KOPT-K1 (cell line): Measurements from ENCODE around the gene RAB1B.
A peak's percentile ranks its signal among the peaks of the same experiment; 100 is the strongest.
"Not testable (repeated sequence)": the region's sequence is repeated elsewhere in the genome, so short reads cannot be mapped to it uniquely, and the experiment has no call there.

Experiments
- H3K27ac ChIP-seq: fragments of 200-600 bp; sonication (generic); 2 replicates; pipeline ENCODE4 v1.5.1; 2016; ENCODE audit warnings: antibody characterized with exemption, mild to moderate bottlenecking, low read depth, low read length; ENCODE audit not compliant: poor library complexity, severe bottlenecking
- H3K36me3 ChIP-seq: fragments of 200-600 bp; sonication (generic); 2 replicates; pipeline ENCODE4 v1.5.1; 2017; ENCODE audit warnings: antibody characterized with exemption, mild to moderate bottlenecking, low read length, moderate library complexity; ENCODE audit not compliant: insufficient read depth
- H3K9me3 ChIP-seq: fragments of 200-600 bp; sonication (generic); 2 replicates; pipeline ENCODE4 v1.5.1; 2017; ENCODE audit warnings: antibody characterized with exemption, low read length, mild to moderate bottlenecking; ENCODE audit not compliant: insufficient read depth, poor library complexity, severe bottlenecking

Gene RAB1B

DNA sequence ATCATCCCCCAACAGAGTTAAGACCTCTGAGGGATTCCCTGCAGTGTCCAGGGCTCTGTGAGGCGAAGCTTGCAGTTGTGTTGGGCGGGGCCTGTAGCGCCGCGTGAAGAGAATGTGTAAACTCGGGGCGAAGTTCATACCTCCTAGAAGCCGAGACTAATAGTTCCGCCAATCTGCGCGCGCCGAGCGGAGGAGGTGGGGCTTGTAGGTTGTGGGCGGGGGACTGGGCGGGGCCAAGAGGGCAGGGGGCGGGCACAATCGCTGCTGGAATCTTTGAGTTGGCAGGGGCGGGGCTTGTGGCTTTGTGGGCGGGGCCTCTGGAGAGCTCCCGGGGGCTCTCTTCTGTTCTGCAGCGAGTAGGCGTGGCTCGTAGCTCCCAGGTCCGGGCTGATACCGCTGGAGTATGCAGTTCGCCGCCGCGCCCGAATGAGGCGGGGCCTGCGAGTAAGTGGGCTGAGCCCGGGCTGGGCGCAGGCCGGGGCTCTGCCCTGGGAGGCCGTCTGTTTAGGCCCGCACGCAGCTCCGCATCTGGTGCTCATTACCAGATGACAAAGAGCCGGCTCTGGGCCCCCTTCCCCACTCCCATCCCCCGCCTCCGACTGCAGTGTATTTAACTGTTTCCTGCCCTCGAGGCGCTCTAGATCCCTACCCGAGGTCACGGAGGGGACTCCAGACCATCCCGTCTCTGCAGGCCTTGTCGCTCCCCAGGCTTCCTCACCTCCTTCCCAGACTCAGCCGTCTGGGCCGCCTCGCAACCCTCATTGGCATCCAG lies 44.3 kb downstream of the RAB1B start:
- Histone ChIP-seq H3K9me3 (no peaks in the 10 kb centered on the region), H3K27ac (peak overlapping the region; percentile 88), H3K36me3 (no peaks in the 10 kb centered on the region)

- Histone ChIP-seq H3K27ac (peak overlapping the region; percentile 88), H3K9me3 (no peaks in the 10 kb centered on the region), H3K36me3 (no peaks in the 10 kb centered on the region)
Observed at GRCh38 chr11:66313321-66314185, 45.1 kb downstream of the RAB1B start.

- Histone ChIP-seq H3K27ac (peak overlapping the region; percentile 88), H3K36me3 (no peaks in the 10 kb centered on the region), H3K9me3 (no peaks in the 10 kb centered on the region)
Observed at GRCh38 chr11:66314186-66314501, 45.7 kb downstream of the RAB1B start.

DNA sequence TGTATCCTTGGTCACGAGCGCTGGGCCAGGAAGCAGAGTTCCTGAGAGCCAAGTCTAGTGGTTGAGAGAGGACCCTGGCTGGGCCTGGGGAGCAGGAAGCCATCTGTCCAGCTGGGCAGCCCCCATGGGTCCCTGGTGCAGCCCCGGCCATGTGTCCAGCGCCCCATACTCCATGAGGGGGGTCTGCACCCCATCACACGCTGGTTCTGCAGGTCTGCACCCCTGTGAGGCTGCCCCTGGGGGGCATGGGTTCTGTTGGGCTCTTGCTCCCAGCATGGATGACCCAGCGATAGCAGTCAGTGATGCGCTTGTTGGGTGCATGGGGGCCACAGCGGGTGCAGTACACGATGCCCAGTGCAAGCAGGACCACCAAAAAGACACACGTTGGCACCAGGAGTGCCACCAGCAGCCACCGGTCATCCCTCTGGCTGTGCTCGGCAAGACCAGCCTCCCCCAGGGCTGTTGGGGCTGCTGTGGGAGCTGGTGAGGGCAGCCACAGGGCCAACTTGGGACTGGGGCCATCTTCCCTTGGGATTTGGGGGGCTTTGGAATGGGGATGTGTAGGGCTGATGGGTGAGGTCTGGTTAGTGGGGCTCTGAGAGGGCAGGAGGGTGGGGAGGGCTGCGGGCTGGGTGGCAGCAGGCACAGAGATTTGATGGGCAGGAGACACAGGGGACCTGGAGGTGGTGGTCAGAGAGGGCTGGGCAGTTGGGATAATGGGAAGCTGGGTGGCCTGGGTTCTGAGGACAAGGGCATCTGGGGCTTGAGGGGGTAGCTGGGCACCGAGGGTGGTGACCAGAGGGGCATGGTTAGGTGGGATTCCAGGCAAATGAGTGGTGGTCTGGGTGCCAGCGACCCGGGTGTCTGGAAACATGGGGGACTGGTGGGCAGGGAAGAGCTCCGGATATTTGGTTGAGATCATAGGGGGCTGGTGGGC lies 46.4 kb downstream of the RAB1B start:
- H3K9me3 ChIP-seq: no peaks in the 10 kb centered on the region
- peak overlapping the region; percentile 88 for H3K27ac ChIP-seq
- H3K36me3 ChIP-seq: no peaks in the 10 kb centered on the region

DNA sequence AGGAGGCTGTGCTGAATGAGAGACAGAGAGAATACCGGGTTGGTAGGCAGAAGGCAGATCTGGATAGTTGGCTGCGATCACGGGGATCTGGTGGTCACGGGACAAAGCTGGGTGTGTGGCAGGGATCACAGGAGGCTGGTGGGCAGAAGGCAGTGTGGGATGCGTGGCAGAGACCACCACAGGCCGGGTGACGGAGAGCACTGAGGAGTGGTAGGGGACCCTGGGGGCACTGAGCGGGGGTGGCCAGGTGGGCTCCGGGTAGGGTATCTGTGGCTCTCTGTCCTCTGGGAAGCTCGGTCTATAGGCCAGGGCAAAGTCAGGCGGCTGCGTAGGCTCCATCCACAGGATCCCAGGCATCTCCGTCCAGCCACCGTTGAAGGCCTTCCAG lies 47.1 kb downstream of the RAB1B start:
- no peaks in the 10 kb centered on the region for H3K36me3 ChIP-seq
- peak overlapping the region; percentile 98 for H3K27ac ChIP-seq
- H3K9me3 ChIP-seq: no peaks in the 10 kb centered on the region

- Histone ChIP-seq H3K36me3 (no peaks in the 10 kb centered on the region), H3K9me3 (no peaks in the 10 kb centered on the region), H3K27ac (peak overlapping the region; percentile 98)
Observed at GRCh38 chr11:66315921-66316811, 47.7 kb downstream of the RAB1B start.

GRCh38 chr11:66316849-66317251 lies 48.4 kb downstream of the RAB1B start, which contains the start of gene CD248:
TSS of gene CD248 (minus strand) at chr11:66317044. CDS start at chr11:66317027, 17 bp downstream.
- H3K36me3 ChIP-seq: no peaks in the 10 kb centered on the region
- H3K27ac ChIP-seq: peak within 1 kb of the TSS; percentile 98
- no peaks in the 10 kb centered on the region for H3K9me3 ChIP-seq

GRCh38 chr11:66317322-66317722 lies 48.9 kb downstream of the RAB1B start:
- no peaks in the 10 kb centered on the region for H3K36me3 ChIP-seq
- no peaks in the 10 kb centered on the region for H3K9me3 ChIP-seq
- peak overlapping the region; percentile 98 for H3K27ac ChIP-seq

DNA sequence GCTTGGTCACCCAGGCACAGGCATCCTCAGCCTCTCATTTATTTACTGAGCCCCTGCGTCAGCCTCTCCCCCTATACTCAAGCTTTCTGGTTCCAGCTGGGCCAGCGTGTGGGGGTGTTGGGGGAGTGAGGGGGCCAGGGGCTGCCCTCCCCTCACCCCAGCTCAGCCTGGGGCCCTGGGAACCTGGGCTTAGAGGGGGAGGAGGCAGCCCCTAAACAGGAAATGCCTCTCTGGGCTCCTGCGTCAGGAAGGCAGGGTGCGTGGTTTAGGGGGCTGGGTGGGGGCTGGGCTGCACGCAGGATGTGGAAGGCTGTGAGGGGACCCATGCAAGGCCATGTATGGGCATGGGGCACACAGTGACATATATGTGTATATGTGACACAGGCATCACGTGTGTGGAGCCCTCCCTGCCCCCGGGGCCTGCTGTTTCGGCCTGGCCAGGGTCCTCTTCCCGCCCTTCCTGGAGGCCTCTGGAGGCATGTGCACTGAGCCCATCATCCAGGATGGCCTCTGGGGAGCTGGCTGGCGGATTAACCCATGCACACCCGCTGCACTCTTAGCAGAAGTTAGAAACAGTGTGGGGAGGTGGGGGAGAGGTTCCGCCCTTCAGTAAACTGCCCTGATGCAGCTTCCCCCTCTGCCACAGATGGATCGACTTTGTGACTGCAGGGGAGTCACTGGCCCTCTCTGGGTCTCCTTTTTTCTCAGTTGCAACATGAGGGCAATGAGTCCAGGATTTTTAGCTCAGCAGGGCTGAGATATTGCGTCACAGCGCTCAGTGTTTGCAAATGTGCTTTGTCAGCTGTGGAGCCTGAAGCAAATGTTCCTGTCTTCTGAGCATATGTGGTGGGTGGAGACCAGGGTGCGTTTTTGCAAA lies 49.5 kb downstream of the RAB1B start:
- peak overlapping the region; percentile 98 for H3K27ac ChIP-seq
- no peaks in the 10 kb centered on the region for H3K9me3 ChIP-seq

GRCh38 chr11:66318600-66318970 lies 50.1 kb downstream of the RAB1B start:
- H3K9me3 ChIP-seq: no peaks in the 10 kb centered on the region
- no peaks in the 10 kb centered on the region for H3K36me3 ChIP-seq
- peak overlapping the region; percentile 98 for H3K27ac ChIP-seq

More for the DNA sequence above, 49.5 kb downstream of the RAB1B start:
- H3K36me3 ChIP-seq: no peaks in the 10 kb centered on the region

DNA sequence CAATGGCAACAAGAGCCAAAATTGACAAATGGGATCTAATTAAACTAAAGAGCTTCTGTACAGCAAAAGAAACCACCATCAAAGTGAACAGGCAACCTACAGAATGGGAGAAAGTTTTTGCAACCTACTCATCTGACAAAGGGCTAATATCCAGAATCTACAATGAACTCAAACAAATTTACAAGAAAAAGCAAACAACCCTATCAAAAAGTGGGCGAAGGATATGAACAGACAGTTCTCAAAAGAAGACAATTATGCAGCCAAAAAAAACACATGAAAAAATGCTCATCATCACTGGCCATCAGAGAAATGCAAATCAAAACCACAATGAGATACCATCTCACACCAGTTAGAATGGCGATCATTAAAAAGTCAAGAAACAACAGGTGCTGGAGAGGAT lies 51.9 kb downstream of the RAB1B start:
- not testable (repeated sequence) for H3K36me3 ChIP-seq, H3K9me3 ChIP-seq

GRCh38 chr11:66320748-66321147 lies 52.3 kb downstream of the RAB1B start:
- not testable (repeated sequence) for H3K36me3 ChIP-seq, H3K9me3 ChIP-seq, H3K27ac ChIP-seq

More for the DNA sequence above, 51.9 kb downstream of the RAB1B start:
- not testable (repeated sequence) for H3K27ac ChIP-seq

GRCh38 chr11:66321606-66322005 lies 53.2 kb downstream of the RAB1B start:
- no peak overlapping the region for H3K27ac ChIP-seq
- no peaks in the 10 kb centered on the region for H3K9me3 ChIP-seq
- H3K36me3 ChIP-seq: no peaks in the 10 kb centered on the region
